Medulla oblongata (tissue), 1 donor: ENCODE data around the gene IL11.

Experiments used
- DNase-seq: peaks from one replicate; pipeline ENCODE4 v3.0.0-alpha.2; 2015; ENCODE audit errors: extremely low spot score

Gene IL11

GRCh38 chr19:55325172-55325571, 45.1 kb downstream of the IL11 start, which contains the start of gene TMEM150B:
TMEM150B (minus strand) TSS chr19:55325341; CDS start chr19:55321036, 4,305 bp downstream.
- DNase-seq = peak; percentile 61

GRCh38 chr19:55324662-55325061, 45.6 kb downstream of the IL11 start:
- DNase-seq = no peak

- DNase-seq = no peak
Measured at GRCh38 chr19:55322204-55322885, 47.9 kb downstream of the IL11 start.

- no peak for DNase-seq
Measured at GRCh38 chr19:55321466-55322137, 48.7 kb downstream of the IL11 start.

- DNase-seq = no peak
Measured at GRCh38 chr19:55320844-55321419, 49.3 kb downstream of the IL11 start.

- DNase-seq = peak; percentile 38
Measured at GRCh38 chr19:55319785-55320184, 50.5 kb downstream of the IL11 start.

GRCh38 chr19:55316646-55317045, 53.6 kb downstream of the IL11 start:
- DNase-seq = no peak

- no peak for DNase-seq
Measured at GRCh38 chr19:55315956-55316525, 54.2 kb downstream of the IL11 start.

GRCh38 chr19:55314396-55314795, 55.9 kb downstream of the IL11 start:
- no peak for DNase-seq
